GM23338 (cell line): ENCODE results near the gene TRIM72. TPM values are rescaled to one million over a fixed set of nuclear protein-coding genes. Genes with fewer than 3 reads are reported as not detected.

Experiments used
- ATAC-seq: fragments of 200-7000 bp; cut with Tn5 transposase; 3 replicates; pipeline ENCODE4 v1.9.1; 2020
- DNase-seq: peaks from one replicate; pipeline ENCODE4 v3.0.0-alpha.2; 2015; ENCODE audit warnings: low spot score
- H2AFZ ChIP-seq: fragments of 200-600 bp; sonication (generic); 2 replicates; pipeline ENCODE4 v1.8.0; 2016; ENCODE audit warnings: antibody characterized with exemption, mild to moderate bottlenecking, moderate library complexity
- H3F3A ChIP-seq: fragments of 200-600 bp; sonication (generic); replicated peaks from 2 replicates; pipeline ENCODE4 v1.8.0; 2017; ENCODE audit warnings: antibody characterized with exemption, mixed run types, low read depth
- H3K27ac ChIP-seq: fragments of 200-600 bp; sonication (generic); 2 replicates; pipeline ENCODE4 v1.6.1; 2016; ENCODE audit warnings: low read depth
- H3K27me3 ChIP-seq: fragments of 200-600 bp; sonication (generic); 2 replicates; pipeline ENCODE4 v1.8.0; 2016; ENCODE audit warnings: mild to moderate bottlenecking, mixed run types, moderate library complexity; ENCODE audit not compliant: insufficient read depth
- H3K36me3 ChIP-seq: fragments of 200-600 bp; sonication (generic); 2 replicates; pipeline ENCODE4 v1.8.0; 2016; ENCODE audit warnings: mild to moderate bottlenecking; ENCODE audit not compliant: insufficient read depth
- H3K4me1 ChIP-seq: fragments of 200-600 bp; sonication (generic); 2 replicates; pipeline ENCODE4 v1.8.0; 2016; ENCODE audit warnings: mild to moderate bottlenecking, moderate library complexity; ENCODE audit not compliant: insufficient read depth
- H3K4me2 ChIP-seq: fragments of 200-600 bp; sonication (generic); 2 replicates; pipeline ENCODE4 v1.7.1; 2017; ENCODE audit warnings: mixed run types
- H3K4me3 ChIP-seq: fragments of 200-600 bp; sonication (generic); 2 replicates; pipeline ENCODE4 v1.6.1; 2016; ENCODE audit warnings: mixed run types
- H3K79me2 ChIP-seq: fragments of 200-600 bp; sonication (generic); replicated peaks from 2 replicates; pipeline ENCODE4 v1.8.0; 2017; ENCODE audit warnings: mild to moderate bottlenecking; ENCODE audit not compliant: insufficient read depth
- H3K9me2 ChIP-seq: fragments of 200-600 bp; sonication (generic); 2 replicates; pipeline ENCODE4 v1.8.0; 2017; ENCODE audit not compliant: insufficient read depth
- H4K20me1 ChIP-seq: fragments of 200-600 bp; sonication (generic); replicated peaks from 2 replicates; pipeline ENCODE4 v1.8.0; 2017; ENCODE audit warnings: mild to moderate bottlenecking; ENCODE audit not compliant: insufficient read depth
- H3K27ac Mint-ChIP-seq: 2 replicates; pipeline ENCODE4 v1.8.0; 2020; ENCODE audit warnings: inconsistent platforms, mild to moderate bottlenecking, moderate library complexity, mixed read lengths
- H3K27me3 Mint-ChIP-seq: 3 replicates; pipeline ENCODE4 v1.8.0; 2022; ENCODE audit warnings: low read depth, mild to moderate bottlenecking, moderate library complexity, mixed read lengths, inconsistent platforms; ENCODE audit not compliant: insufficient read depth, poor library complexity
- H3K36me3 Mint-ChIP-seq: 3 replicates; pipeline ENCODE4 v1.8.0; 2021; ENCODE audit warnings: low read depth, mild to moderate bottlenecking, inconsistent platforms, moderate library complexity, mixed read lengths
- H3K4me1 Mint-ChIP-seq: 3 replicates; pipeline ENCODE4 v1.8.0; 2020; ENCODE audit warnings: mild to moderate bottlenecking, inconsistent platforms, mixed read lengths
- H3K4me3 Mint-ChIP-seq: 3 replicates; pipeline ENCODE4 v1.8.0; 2021; ENCODE audit warnings: moderate library complexity, mild to moderate bottlenecking, inconsistent platforms, mixed read lengths
- H3K9me3 Mint-ChIP-seq: 3 replicates; pipeline ENCODE4 v1.8.0; 2020; ENCODE audit warnings: moderate library complexity, mild to moderate bottlenecking, inconsistent platforms, mixed read lengths
- CREB1 ChIP-seq: fragments of 250-450 bp; sonication (Bioruptor Pico); IDR thresholded peaks from 2 replicates; pipeline ENCODE4 v1.5.0; 2020; ENCODE audit warnings: low read depth, mild to moderate bottlenecking, moderate library complexity
- EZH2 ChIP-seq: fragments of 200-600 bp; sonication (generic); IDR thresholded peaks from one replicate; pipeline ENCODE4 v1.8.0; 2017; ENCODE audit warnings: antibody characterized with exemption, mild to moderate bottlenecking, low read depth; ENCODE audit not compliant: unreplicated experiment
- JUNB ChIP-seq: IDR thresholded peaks from one replicate; pipeline ENCODE4 v1.6.1; 2016; ENCODE audit warnings: antibody characterized with exemption; ENCODE audit not compliant: unreplicated experiment
- NANOG ChIP-seq: IDR thresholded peaks from 2 replicates; pipeline ENCODE4 v1.6.1; 2016; ENCODE audit warnings: antibody characterized with exemption, borderline replicate concordance
- ZNF114 ChIP-seq: fragments of 250-450 bp; sonication (Bioruptor Pico); IDR thresholded peaks from 2 replicates; pipeline ENCODE4 v1.5.0; 2020; ENCODE audit warnings: mild to moderate bottlenecking, moderate library complexity
- polyA plus RNA-seq: library from polyadenylated mRNA; unstranded; fragments of >200 nt; fragmentation: Nextera tagmentation; extraction: Ambion mirVana; gene quantifications from 2 replicates; pipeline ENCODE4 v1.2.1, GENCODE V29; 2016
- total RNA-seq: library from RNA; depleted of rRNA; stranded (reverse); fragments of >200 nt; shearing (Covaris generic); gene quantifications from 2 replicates; pipeline ENCODE4 v1.2.3, GENCODE V29; 2014
- TF ChIP-seq, protein P1 (sequence below), 2 experiments: fragments of 200-600 bp in 1 of 2; sonication (generic) in 1 of 2; conservative IDR thresholded peaks; 2 replicates each; pipeline versions ENCODE4 v1.5.1 to v1.6.1; 2016 to 2017; ENCODE audit warnings: antibody characterized with exemption in 2 of 2, low read depth in 2 of 2, mild to moderate bottlenecking in 2 of 2, moderate library complexity in 1 of 2
- TF ChIP-seq, protein P2 (sequence below): IDR thresholded peaks from one replicate; pipeline ENCODE4 v1.6.1; 2018; ENCODE audit warnings: antibody characterized with exemption; ENCODE audit not compliant: unreplicated experiment

The TRIM72 gene
- total and polyA plus RNA-seq, 2 experiments from 2014 or later: 0.81 to 1.3 TPM

DNA sequence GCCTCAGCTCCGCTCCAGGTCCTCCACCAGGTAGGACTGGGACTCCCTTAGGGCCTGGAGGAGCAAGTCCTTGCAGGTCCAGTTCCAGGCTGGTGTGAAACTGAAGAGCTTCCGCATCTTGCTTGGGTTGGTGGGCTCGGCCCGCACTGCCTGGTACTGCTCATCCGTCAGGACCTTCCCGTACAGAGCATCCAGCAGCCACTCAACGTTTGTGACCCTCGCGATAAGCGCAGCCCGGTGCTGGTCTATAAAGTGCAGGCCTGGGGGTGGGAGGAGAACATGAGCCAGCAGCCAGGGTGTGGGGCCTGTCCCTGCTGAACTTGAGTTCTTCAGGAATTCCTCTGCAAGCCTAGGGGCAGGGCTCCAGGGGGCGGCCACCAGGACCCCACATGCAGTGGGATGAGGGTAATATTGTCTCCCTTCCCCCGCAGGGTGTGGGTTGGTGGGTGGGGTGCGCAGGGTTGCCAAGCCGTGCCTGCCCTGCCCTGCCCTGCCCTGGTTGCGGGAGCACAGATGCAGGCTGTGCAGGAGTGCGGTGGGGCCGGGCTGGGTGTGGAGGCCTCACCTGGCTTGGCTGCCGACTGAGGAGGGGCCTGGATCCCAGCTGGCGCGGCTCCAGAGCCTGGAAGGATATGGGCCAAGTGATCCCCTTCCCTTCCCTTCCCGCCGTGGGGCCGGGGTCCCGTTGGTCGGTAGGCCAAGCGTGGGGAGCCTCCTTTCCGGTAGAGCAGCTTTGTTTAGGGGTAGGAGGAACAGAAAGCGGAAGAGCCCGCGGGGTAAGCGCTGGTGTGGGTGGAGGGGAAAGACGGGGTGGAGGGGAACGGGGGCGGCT lies 12.1 kb upstream of the TRIM72 start (continued):
- no peak for TF ChIP-seq EZH2
- no peak for TF ChIP-seq JUNB
- no peak for TF ChIP-seq NANOG
- no peak for TF ChIP-seq ZNF114 (CRISPR knock-in tag)
- TF ChIP-seq, protein P1, sequence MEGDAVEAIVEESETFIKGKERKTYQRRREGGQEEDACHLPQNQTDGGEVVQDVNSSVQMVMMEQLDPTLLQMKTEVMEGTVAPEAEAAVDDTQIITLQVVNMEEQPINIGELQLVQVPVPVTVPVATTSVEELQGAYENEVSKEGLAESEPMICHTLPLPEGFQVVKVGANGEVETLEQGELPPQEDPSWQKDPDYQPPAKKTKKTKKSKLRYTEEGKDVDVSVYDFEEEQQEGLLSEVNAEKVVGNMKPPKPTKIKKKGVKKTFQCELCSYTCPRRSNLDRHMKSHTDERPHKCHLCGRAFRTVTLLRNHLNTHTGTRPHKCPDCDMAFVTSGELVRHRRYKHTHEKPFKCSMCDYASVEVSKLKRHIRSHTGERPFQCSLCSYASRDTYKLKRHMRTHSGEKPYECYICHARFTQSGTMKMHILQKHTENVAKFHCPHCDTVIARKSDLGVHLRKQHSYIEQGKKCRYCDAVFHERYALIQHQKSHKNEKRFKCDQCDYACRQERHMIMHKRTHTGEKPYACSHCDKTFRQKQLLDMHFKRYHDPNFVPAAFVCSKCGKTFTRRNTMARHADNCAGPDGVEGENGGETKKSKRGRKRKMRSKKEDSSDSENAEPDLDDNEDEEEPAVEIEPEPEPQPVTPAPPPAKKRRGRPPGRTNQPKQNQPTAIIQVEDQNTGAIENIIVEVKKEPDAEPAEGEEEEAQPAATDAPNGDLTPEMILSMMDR (conservative IDR thresholded peaks at IDR 0.05; ENCODE audit: low read depth in 2 of 2): peak in 1 of 2 experiments; percentile 3; a peak in 1 of 4 replicates
- TF ChIP-seq, protein P2, sequence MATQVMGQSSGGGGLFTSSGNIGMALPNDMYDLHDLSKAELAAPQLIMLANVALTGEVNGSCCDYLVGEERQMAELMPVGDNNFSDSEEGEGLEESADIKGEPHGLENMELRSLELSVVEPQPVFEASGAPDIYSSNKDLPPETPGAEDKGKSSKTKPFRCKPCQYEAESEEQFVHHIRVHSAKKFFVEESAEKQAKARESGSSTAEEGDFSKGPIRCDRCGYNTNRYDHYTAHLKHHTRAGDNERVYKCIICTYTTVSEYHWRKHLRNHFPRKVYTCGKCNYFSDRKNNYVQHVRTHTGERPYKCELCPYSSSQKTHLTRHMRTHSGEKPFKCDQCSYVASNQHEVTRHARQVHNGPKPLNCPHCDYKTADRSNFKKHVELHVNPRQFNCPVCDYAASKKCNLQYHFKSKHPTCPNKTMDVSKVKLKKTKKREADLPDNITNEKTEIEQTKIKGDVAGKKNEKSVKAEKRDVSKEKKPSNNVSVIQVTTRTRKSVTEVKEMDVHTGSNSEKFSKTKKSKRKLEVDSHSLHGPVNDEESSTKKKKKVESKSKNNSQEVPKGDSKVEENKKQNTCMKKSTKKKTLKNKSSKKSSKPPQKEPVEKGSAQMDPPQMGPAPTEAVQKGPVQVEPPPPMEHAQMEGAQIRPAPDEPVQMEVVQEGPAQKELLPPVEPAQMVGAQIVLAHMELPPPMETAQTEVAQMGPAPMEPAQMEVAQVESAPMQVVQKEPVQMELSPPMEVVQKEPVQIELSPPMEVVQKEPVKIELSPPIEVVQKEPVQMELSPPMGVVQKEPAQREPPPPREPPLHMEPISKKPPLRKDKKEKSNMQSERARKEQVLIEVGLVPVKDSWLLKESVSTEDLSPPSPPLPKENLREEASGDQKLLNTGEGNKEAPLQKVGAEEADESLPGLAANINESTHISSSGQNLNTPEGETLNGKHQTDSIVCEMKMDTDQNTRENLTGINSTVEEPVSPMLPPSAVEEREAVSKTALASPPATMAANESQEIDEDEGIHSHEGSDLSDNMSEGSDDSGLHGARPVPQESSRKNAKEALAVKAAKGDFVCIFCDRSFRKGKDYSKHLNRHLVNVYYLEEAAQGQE: no peak

DNA sequence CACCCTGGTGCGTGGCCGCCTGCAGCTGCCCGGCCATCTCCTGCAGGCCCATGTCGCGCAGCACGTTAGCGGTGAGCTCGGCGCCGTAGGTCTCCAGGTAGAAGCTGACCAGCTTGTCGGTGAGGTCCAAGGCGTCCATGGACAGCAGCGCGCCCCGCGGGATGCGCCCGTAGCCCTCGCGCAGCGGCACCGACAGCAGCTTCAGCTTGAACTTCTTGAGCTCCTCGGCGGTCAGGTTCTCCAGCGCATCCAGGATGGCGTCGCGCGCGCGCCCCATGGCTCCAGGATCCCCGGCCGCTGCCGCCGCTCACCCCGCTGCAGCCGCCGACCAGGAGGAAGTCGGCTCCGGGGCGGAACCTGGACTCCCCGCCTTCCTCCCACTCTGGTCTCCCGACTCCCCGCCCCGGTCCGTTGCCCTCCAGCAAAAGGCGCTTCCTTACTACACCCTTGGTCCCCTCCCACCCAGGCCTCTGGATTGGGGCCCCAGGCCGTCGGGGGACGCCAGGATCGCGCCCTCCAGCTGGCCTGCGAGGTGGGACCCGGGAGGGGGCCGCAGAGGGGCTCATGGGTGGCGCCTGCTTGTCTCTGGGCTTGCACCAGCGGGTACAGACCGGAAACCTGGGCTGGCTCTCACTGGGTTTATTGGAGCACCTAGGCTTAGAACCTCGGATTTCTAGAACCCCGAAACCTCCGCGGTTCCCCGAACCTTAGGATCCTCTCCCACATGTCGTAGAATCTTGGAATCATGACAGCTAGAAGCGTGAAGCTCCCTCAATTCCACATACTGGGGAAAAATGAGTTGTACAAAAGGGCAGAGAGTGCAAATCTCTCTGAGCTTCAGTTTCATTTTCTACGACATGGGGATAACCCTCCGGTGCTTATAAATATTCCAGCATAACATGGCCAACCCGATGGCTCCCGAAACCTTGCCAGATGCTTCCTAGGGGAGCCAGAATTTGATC lies 11.2 kb upstream of the TRIM72 start, which contains the start of gene PYCARD:
PYCARD (minus strand) TSS at position 347 of the 962 bp plus-strand sequence; CDS start at position 277, 70 bp downstream.
- Histone ChIP-seq H2AFZ (peak within 1 kb of the TSS; percentile 94), H3K27ac (peak within 1 kb of the TSS; percentile 63; the same call in 1 of the 2 replicates), H3K4me3 (peak within 1 kb of the TSS; percentile 82), H3K4me1 (peaks cover 16% of the 10 kb centered on the region), H3K27me3 (peaks cover 11% of the 10 kb centered on the region), H3F3A (peaks cover 45% of the 10 kb centered on the region), H3K4me2 (peak within 1 kb of the TSS; percentile 89), H3K9me2 (no peaks in the 10 kb centered on the region), H3K79me2 (no peaks in the 10 kb centered on the region), H4K20me1 (peaks cover 30% of the 10 kb centered on the region; the same call in 1 of the 2 replicates), H3K36me3 (no peaks in the 10 kb centered on the region)
- peaks cover 25% of the 10 kb centered on the region for H3K27me3 Mint-ChIP-seq
- H3K4me3 Mint-ChIP-seq: peak within 1 kb of the TSS; percentile 85
- peaks cover 15% of the 10 kb centered on the region for H3K4me1 Mint-ChIP-seq
- no peak for TF ChIP-seq CREB1 (CRISPR knock-in tag)
- TF ChIP-seq JUNB: no peak
- peak within 1 kb of the TSS; percentile 86; the same call in 1 of the 2 replicates for H3K27ac Mint-ChIP-seq
- DNase-seq: peak; percentile 66
- H3K9me3 Mint-ChIP-seq: peaks cover 3% of the 10 kb centered on the region; the same call in 2 of the 3 replicates
- peaks cover 23% of the 10 kb centered on the region for H3K36me3 Mint-ChIP-seq
- ATAC-seq: peak; percentile 21
